ENCODE results near the gene ITPKB.

The ITPKB gene

GRCh38 chr1:226711976-226712741, 26.9 kb downstream of the ITPKB start:
- H3K4me3 ChIP-seq (ENCODE audit: low read length) = peak overlapping the region; percentile 27; the same call in 1 of the 2 replicates
- TF ChIP-seq ZNF274 (IDR thresholded peaks at IDR 0.05; ENCODE audit: low read depth, low read length) = no peak

- no peak overlapping the region for H3K4me3 ChIP-seq (ENCODE audit: low read length)
- TF ChIP-seq ZNF274 (IDR thresholded peaks at IDR 0.05; ENCODE audit: low read depth, low read length) = no peak
Observed at GRCh38 chr1:226710501-226710900, 28.6 kb downstream of the ITPKB start.

GRCh38 chr1:226709953-226710352, 29.1 kb downstream of the ITPKB start:
- H3K4me3 ChIP-seq (ENCODE audit: low read length) = no peak overlapping the region
- no peak for TF ChIP-seq ZNF274 (IDR thresholded peaks at IDR 0.05; ENCODE audit: low read depth, low read length)

GRCh38 chr1:226708967-226709396, 30.1 kb downstream of the ITPKB start:
- no peak for TF ChIP-seq ZNF274 (IDR thresholded peaks at IDR 0.05; ENCODE audit: low read depth, low read length)
- H3K4me3 ChIP-seq (ENCODE audit: low read length) = no peak overlapping the region

GRCh38 chr1:226708342-226708780, 30.7 kb downstream of the ITPKB start:
- no peak for TF ChIP-seq ZNF274 (IDR thresholded peaks at IDR 0.05; ENCODE audit: low read depth, low read length)

GRCh38 chr1:226706684-226707083, 32.4 kb downstream of the ITPKB start:
- H3K4me3 ChIP-seq (ENCODE audit: low read length) = no peak overlapping the region
- no peak for TF ChIP-seq ZNF274 (IDR thresholded peaks at IDR 0.05; ENCODE audit: low read depth, low read length)

More at GRCh38 chr1:226708342-226708780, 30.7 kb downstream of the ITPKB start:
- no peak overlapping the region for H3K4me3 ChIP-seq (ENCODE audit: low read length)

GRCh38 chr1:226704169-226704937, 34.7 kb downstream of the ITPKB start:
- peak overlapping the region; percentile 73; the same call in 1 of the 2 replicates for H3K4me3 ChIP-seq (ENCODE audit: low read length)
- TF ChIP-seq ZNF274 (IDR thresholded peaks at IDR 0.05; ENCODE audit: low read depth, low read length) = no peak

- no peak for TF ChIP-seq ZNF274 (IDR thresholded peaks at IDR 0.05; ENCODE audit: low read depth, low read length)
- peak overlapping the region; percentile 73 for H3K4me3 ChIP-seq (ENCODE audit: low read length)
Observed at GRCh38 chr1:226702957-226703831, 35.9 kb downstream of the ITPKB start.

- H3K4me3 ChIP-seq (ENCODE audit: low read length) = peak overlapping the region; percentile 73
- no peak for TF ChIP-seq ZNF274 (IDR thresholded peaks at IDR 0.05; ENCODE audit: low read depth, low read length)
Observed at GRCh38 chr1:226702318-226702956, 36.6 kb downstream of the ITPKB start.

GRCh38 chr1:226700861-226701260, 38.2 kb downstream of the ITPKB start:
- no peak for TF ChIP-seq ZNF274 (IDR thresholded peaks at IDR 0.05; ENCODE audit: low read depth, low read length)
- no peak overlapping the region for H3K4me3 ChIP-seq (ENCODE audit: low read length)

- TF ChIP-seq ZNF274 (IDR thresholded peaks at IDR 0.05; ENCODE audit: low read depth, low read length) = no peak
- no peak overlapping the region for H3K4me3 ChIP-seq (ENCODE audit: low read length)
Observed at GRCh38 chr1:226699166-226699565, 39.9 kb downstream of the ITPKB start.

GRCh38 chr1:226698659-226699058, 40.4 kb downstream of the ITPKB start:
- TF ChIP-seq ZNF274 (IDR thresholded peaks at IDR 0.05; ENCODE audit: low read depth, low read length) = no peak
- no peak overlapping the region for H3K4me3 ChIP-seq (ENCODE audit: low read length)

GRCh38 chr1:226697929-226698544, 41.0 kb downstream of the ITPKB start:
- no peak for TF ChIP-seq ZNF274 (IDR thresholded peaks at IDR 0.05; ENCODE audit: low read depth, low read length)
- no peak overlapping the region for H3K4me3 ChIP-seq (ENCODE audit: low read length)
